GM21619 (cell line): ENCODE results near the gene PAQR5.

Source experiments
- ATAC-seq: cut with Tn5 transposase; IDR thresholded peaks from one replicate; pipeline ENCODE4 v1.9.1; 2021; ENCODE audit not compliant: unreplicated experiment

The PAQR5 gene

GRCh38 chr15:69456208-69457166 is 157.8 kb downstream of the PAQR5 start:
- no peak for ATAC-seq
